Sigmoid colon (tissue), 4 donors: Measurements from ENCODE around the gene TMEM132D.

Source experiments
- EP300 ChIP-seq, 4 donors: sonication (generic); formaldehyde crosslinking; IDR thresholded peaks; one replicate each; pipeline ENCODE4 v1.6.1; 2017; ENCODE audit warnings: antibody characterized with exemption in 4 of 4
- POLR2A ChIP-seq, 2 donors: fragments of 450-650 bp; IDR thresholded peaks; one replicate each; pipeline ENCODE4 v1.6.1; 2016; ENCODE audit warnings: antibody characterized with exemption in 2 of 2, mild to moderate bottlenecking in 2 of 2, moderate library complexity in 2 of 2
- POLR2AphosphoS5 ChIP-seq, 4 donors: sonication (generic); formaldehyde crosslinking; IDR thresholded peaks; one replicate each; pipeline ENCODE4 v1.6.1; 2017; ENCODE audit warnings: antibody characterized with exemption in 4 of 4
- TF ChIP-seq, protein P1 (sequence below), 4 experiments: fragments of 450-650 bp in 3 of 4; fragments of 200-600 bp in 1 of 4; IDR thresholded peaks; one replicate each; pipeline ENCODE4 v1.5.1; 2016 to 2019; ENCODE audit warnings: antibody characterized with exemption in 4 of 4, mild to moderate bottlenecking in 3 of 4, moderate library complexity in 2 of 4

- TF ChIP-seq, protein P1, sequence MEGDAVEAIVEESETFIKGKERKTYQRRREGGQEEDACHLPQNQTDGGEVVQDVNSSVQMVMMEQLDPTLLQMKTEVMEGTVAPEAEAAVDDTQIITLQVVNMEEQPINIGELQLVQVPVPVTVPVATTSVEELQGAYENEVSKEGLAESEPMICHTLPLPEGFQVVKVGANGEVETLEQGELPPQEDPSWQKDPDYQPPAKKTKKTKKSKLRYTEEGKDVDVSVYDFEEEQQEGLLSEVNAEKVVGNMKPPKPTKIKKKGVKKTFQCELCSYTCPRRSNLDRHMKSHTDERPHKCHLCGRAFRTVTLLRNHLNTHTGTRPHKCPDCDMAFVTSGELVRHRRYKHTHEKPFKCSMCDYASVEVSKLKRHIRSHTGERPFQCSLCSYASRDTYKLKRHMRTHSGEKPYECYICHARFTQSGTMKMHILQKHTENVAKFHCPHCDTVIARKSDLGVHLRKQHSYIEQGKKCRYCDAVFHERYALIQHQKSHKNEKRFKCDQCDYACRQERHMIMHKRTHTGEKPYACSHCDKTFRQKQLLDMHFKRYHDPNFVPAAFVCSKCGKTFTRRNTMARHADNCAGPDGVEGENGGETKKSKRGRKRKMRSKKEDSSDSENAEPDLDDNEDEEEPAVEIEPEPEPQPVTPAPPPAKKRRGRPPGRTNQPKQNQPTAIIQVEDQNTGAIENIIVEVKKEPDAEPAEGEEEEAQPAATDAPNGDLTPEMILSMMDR (IDR thresholded peaks at IDR 0.05): no peak
- no peak for TF ChIP-seq POLR2A (IDR thresholded peaks at IDR 0.05)
- no peak for TF ChIP-seq POLR2AphosphoS5 (IDR thresholded peaks at IDR 0.05)
- TF ChIP-seq EP300 (IDR thresholded peaks at IDR 0.05): no peak
Measured at GRCh38 chr12:129138776-129139175, 765.0 kb downstream of the TMEM132D start.
